ENCODE results near the gene PMPCA. TPM values are rescaled to one million over a fixed set of nuclear protein-coding genes. Genes with fewer than 3 reads are reported as not detected.

The PMPCA gene
- total and polyA plus RNA-seq, 3 donors from 2014 or later, result 66.7 to 78.4 (median 69.8) TPM

DNA sequence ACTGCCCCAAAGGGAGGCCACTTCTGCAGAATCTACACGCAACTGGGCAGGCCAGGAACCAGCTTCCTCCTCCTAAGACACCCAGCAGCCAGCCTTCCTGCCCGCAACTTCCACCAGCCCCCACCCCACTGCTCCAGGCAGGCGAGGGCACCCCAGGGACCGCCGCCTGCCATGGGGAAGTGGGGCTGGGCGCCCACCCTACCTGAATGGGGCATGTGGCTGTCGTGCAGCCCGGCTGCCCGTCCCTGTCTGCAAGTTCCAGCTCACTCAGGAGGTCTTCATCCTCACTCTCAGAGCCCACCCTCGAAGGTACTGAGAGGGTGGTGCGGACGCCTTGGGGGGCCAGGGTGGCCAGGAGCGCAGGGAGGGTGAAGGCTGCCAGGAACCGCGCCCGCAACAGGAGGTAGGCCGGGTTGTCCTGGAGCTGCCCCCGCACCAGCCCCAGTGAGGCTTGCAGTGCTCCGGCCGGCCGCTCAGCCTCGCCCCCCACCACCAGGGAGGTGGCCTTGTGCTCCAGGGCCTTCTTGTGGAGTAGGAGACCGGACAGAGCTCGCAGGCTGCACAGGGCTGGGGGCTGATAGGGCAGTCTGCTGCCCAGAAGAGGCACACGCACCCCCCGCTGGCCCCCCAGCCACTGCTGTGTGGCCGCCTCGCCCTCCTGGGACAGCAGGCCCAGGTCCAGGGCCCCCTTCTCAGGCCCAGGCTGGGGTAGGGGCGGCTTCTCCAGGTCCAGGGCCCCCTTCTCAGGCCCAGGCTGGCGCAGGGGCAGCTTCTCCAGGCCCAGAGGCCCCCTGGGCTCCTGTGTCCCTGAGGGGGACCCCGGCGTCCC, 32.9 kb upstream of the PMPCA start:
- H3K9me3 ChIP-seq, result no peaks in the 10 kb centered on the region
- no peaks in the 10 kb centered on the region for H3K27me3 ChIP-seq
- peaks cover 4% of the 10 kb centered on the region for H3K4me1 ChIP-seq
- 78 to 85% methylated on average over 10 to 29 of the region's 32 CpGs for WGBS, 2 donors
- H3K4me3 ChIP-seq, result no peak overlapping the region
- no peak overlapping the region for H3K27ac ChIP-seq
- DNase-seq, result no peak
- H3K36me3 ChIP-seq (ENCODE audit: low read depth, missing control alignments), result no peaks in the 10 kb centered on the region
- intact Hi-C loops (cut with DNase I; ENCODE audit: low total_unique reads), result no loop called here
- TF ChIP-seq, protein P1, sequence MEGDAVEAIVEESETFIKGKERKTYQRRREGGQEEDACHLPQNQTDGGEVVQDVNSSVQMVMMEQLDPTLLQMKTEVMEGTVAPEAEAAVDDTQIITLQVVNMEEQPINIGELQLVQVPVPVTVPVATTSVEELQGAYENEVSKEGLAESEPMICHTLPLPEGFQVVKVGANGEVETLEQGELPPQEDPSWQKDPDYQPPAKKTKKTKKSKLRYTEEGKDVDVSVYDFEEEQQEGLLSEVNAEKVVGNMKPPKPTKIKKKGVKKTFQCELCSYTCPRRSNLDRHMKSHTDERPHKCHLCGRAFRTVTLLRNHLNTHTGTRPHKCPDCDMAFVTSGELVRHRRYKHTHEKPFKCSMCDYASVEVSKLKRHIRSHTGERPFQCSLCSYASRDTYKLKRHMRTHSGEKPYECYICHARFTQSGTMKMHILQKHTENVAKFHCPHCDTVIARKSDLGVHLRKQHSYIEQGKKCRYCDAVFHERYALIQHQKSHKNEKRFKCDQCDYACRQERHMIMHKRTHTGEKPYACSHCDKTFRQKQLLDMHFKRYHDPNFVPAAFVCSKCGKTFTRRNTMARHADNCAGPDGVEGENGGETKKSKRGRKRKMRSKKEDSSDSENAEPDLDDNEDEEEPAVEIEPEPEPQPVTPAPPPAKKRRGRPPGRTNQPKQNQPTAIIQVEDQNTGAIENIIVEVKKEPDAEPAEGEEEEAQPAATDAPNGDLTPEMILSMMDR (IDR thresholded peaks at IDR 0.05), result no peak
- TF ChIP-seq POLR2A (IDR thresholded peaks at IDR 0.05), result no peak

DNA sequence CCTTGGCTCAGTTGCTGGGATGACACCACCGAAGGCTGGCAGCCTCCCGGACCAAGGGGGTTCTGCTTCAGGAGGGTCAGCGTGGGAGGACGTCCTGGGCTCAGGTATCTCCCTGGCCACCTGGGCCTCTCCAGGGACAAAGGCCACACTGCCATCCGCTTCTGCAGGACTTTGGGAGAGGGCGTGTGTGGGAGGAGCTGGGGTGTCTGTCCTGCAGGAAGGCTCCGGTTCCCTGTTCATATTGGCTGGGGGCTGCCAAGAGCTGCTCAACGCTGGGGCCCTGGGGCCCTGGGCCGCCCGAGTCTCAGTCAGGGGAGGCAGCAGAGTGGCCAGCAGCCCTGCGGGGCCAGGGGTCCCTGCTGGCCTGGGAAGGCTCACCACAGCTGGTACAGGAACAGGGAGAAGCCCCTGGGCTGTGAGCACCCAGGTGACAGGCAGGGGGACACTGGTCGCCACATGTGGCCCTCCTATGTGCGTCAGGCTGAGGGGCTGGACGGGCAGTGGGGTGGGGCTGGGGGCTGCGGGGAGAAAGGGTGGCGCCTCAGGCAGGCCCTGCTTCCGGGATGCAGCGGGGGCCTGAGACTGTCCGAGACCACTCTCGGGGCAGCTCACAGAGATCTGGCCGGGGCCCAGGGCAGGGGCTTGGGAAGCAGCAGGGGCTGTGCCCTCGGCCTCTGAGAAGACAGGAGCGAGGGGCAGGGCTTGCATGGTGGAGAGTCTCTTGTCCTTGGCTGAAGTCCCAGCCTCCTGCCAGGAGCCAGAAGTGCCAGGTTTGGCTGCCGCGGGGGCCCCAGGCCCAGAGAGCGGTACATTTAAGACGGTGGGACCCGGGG, 32.1 kb upstream of the PMPCA start:
- Histone ChIP-seq H3K36me3 (ENCODE audit: low read depth, missing control alignments) (no peaks in the 10 kb centered on the region), H3K9me3 (no peaks in the 10 kb centered on the region), H3K4me1 (no peaks in the 10 kb centered on the region), H3K27ac (no peak overlapping the region), H3K4me3 (no peak overlapping the region), H3K27me3 (no peaks in the 10 kb centered on the region)
- intact Hi-C loops (cut with DNase I; ENCODE audit: low total_unique reads), result no loop called here
- WGBS, 2 donors, result 78 to 86% methylated on average over 4 to 27 of the region's 28 CpGs
- no peak for TF ChIP-seq POLR2A (IDR thresholded peaks at IDR 0.05)
- TF ChIP-seq, protein P1 (IDR thresholded peaks at IDR 0.05), result no peak
- no peak for DNase-seq

DNA sequence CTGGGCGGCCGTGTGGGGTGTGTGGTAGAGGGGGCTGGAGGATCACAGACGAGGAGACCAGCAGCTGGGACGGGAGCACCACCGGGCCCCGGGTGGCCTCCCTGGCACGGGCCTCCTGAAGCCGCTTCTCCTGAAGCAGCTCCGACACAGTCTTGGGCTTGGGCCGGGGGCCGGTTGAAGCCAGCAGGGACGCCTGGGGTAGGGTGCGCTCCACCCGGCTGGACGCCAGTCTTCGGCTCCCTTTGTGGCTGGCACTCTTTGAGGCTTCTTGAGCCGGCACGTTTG, 31.5 kb upstream of the PMPCA start:
- Histone ChIP-seq H3K4me1 (no peaks in the 10 kb centered on the region), H3K9me3 (no peaks in the 10 kb centered on the region), H3K27me3 (no peaks in the 10 kb centered on the region), H3K4me3 (no peak overlapping the region), H3K27ac (no peak overlapping the region), H3K36me3 (ENCODE audit: low read depth, missing control alignments) (no peaks in the 10 kb centered on the region)
- DNase-seq, result no peak
- TF ChIP-seq POLR2A (IDR thresholded peaks at IDR 0.05), result no peak
- TF ChIP-seq, protein P1 (IDR thresholded peaks at IDR 0.05), result no peak
- 88 to 92% methylated on average over 5 to 18 of the region's 18 CpGs for WGBS, 2 donors
- intact Hi-C loops (cut with DNase I; ENCODE audit: low total_unique reads), result no loop called here

DNA sequence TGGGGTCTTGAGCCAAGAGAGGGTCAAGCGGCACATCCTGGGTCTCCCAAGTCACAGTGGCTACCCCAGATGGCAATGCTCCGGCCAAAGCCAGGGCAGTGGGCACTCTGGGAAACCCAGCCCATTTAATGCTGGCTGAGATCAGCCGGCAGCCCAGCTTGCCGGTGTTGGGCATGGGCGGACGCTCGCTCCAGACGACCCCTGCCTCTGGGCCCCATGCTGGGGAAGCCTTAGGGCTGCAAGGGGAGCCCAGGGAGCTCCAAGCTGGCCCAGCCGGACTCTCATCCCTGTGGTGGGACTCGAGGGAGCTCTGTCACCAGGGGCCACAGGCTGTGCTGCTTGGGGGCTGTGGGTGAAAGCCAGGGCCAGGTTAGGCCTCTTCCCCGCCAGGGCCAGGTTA, 31.1 kb upstream of the PMPCA start:
- no peak overlapping the region for H3K4me3 ChIP-seq
- H3K4me1 ChIP-seq, result no peaks in the 10 kb centered on the region
- intact Hi-C loops (cut with DNase I; ENCODE audit: low total_unique reads), result no loop called here
- no peak overlapping the region for H3K27ac ChIP-seq
- no peak for DNase-seq
- WGBS, 2 donors, result 92% methylated on average over 11 of the region's 11 CpGs; no CpG with 5 or more reads in 1 of the 2 donors
- no peaks in the 10 kb centered on the region for H3K27me3 ChIP-seq
- no peak for TF ChIP-seq POLR2A (IDR thresholded peaks at IDR 0.05)
- TF ChIP-seq, protein P1 (IDR thresholded peaks at IDR 0.05), result no peak
- no peaks in the 10 kb centered on the region for H3K36me3 ChIP-seq (ENCODE audit: low read depth, missing control alignments)
- H3K9me3 ChIP-seq, result no peaks in the 10 kb centered on the region

All from testis (tissue), 3 donors.